ENCODE measurements around the gene CARMIL1. TPM values are rescaled to one million over a fixed set of nuclear protein-coding genes. Genes with fewer than 3 reads are reported as not detected.

Gene CARMIL1
- total RNA-seq, 1 donor from 2014 or later: 14.5 TPM

DNA sequence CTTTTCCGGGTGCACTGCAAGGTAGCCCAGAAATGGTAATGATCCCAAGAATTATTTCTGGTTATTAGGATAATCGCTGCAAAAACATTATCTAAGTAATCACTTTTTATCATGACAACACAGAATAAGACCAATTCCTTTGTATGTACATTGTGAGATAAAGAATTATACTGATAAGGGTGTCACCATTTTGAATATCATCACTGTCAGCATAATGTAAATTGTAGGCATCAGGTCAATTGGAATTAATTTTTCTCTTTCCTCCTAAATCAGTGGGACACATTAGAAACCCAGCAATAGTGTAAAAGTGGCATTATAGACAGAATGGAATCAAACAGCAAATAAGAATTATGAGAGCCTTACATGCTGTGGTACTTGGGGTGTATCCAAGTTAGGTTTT is 189.7 kb downstream of the CARMIL1 start:
- TF ChIP-seq, protein P1, sequence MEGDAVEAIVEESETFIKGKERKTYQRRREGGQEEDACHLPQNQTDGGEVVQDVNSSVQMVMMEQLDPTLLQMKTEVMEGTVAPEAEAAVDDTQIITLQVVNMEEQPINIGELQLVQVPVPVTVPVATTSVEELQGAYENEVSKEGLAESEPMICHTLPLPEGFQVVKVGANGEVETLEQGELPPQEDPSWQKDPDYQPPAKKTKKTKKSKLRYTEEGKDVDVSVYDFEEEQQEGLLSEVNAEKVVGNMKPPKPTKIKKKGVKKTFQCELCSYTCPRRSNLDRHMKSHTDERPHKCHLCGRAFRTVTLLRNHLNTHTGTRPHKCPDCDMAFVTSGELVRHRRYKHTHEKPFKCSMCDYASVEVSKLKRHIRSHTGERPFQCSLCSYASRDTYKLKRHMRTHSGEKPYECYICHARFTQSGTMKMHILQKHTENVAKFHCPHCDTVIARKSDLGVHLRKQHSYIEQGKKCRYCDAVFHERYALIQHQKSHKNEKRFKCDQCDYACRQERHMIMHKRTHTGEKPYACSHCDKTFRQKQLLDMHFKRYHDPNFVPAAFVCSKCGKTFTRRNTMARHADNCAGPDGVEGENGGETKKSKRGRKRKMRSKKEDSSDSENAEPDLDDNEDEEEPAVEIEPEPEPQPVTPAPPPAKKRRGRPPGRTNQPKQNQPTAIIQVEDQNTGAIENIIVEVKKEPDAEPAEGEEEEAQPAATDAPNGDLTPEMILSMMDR (IDR thresholded peaks at IDR 0.05): no peak
- H3K27me3 Mint-ChIP-seq (ENCODE audit: low read depth): no peaks in the 10 kb centered on the region
- peaks cover 1% of the 10 kb centered on the region for H3K36me3 Mint-ChIP-seq (ENCODE audit: low read depth)
- H3K9me3 Mint-ChIP-seq (ENCODE audit: low read depth): no peaks in the 10 kb centered on the region
- no peak for DNase-seq (ENCODE audit: low spot score)
- no peak overlapping the region for H3K4me3 Mint-ChIP-seq (ENCODE audit: unreplicated experiment)
- H3K4me1 Mint-ChIP-seq (ENCODE audit: low read depth): peaks cover 6% of the 10 kb centered on the region
- no peak overlapping the region for H3K27ac Mint-ChIP-seq (ENCODE audit: unreplicated experiment)

DNA sequence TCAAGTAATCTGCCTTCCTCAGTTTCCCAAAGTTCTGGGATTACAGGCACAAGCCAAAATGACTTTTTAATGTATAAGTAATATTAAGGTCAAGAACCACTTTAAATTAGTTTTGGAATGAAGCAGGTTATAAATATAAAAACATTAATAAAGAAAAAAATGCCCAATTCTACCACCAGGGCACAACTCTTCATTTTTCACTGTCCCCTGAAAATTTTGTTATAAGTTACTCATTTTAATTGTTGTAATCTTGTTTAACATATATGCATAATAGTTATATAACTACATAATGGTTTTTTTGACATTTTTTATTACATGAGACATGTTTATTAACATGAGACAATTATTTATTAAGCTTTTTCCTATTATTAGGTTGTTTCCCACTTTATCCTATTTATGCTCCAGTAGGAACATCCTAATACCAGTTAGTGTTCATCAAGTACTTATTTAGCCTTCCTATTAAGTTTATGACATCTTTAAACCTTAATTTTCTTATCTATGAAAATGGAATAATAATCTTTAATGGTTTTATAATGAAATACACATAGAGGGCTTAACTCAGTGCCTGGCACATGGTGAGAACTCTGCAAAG is 190.7 kb downstream of the CARMIL1 start:
- TF ChIP-seq, protein P1 (IDR thresholded peaks at IDR 0.05): peak; percentile 67
- Mint-ChIP-seq H3K4me3 (ENCODE audit: unreplicated experiment) (no peak overlapping the region), H3K36me3 (ENCODE audit: low read depth) (peaks cover 7% of the 10 kb centered on the region), H3K9me3 (ENCODE audit: low read depth) (no peaks in the 10 kb centered on the region), H3K27ac (ENCODE audit: unreplicated experiment) (no peak overlapping the region), H3K27me3 (ENCODE audit: low read depth) (no peaks in the 10 kb centered on the region), H3K4me1 (ENCODE audit: low read depth) (peaks cover 6% of the 10 kb centered on the region)
- no peak for DNase-seq (ENCODE audit: low spot score)

DNA sequence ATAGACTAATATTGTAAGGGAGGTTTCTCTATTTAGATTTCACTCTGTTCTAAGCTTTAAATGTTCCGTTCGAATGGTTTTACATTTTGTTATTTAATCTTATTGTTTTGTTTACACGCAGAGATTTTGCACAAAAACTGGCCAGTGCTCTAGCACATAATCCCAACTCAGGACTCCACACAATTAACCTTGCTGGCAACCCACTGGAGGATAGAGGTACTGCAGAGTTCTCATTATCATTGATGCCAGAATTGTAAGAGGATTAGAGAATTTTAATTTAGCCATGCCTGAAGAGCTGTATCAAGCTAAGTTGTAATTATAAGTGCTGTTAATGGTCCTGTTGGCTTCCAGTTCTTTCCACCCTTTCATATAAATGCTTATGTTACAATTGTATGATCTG is 193.1 kb downstream of the CARMIL1 start:
- Mint-ChIP-seq H3K36me3 (ENCODE audit: low read depth) (peaks cover 9% of the 10 kb centered on the region), H3K27ac (ENCODE audit: unreplicated experiment) (no peak overlapping the region), H3K9me3 (ENCODE audit: low read depth) (no peaks in the 10 kb centered on the region), H3K27me3 (ENCODE audit: low read depth) (no peaks in the 10 kb centered on the region), H3K4me3 (ENCODE audit: unreplicated experiment) (no peak overlapping the region), H3K4me1 (ENCODE audit: low read depth) (peaks cover 18% of the 10 kb centered on the region)
- TF ChIP-seq, protein P1 (IDR thresholded peaks at IDR 0.05): peak; percentile 39
- DNase-seq (ENCODE audit: low spot score): no peak

DNA sequence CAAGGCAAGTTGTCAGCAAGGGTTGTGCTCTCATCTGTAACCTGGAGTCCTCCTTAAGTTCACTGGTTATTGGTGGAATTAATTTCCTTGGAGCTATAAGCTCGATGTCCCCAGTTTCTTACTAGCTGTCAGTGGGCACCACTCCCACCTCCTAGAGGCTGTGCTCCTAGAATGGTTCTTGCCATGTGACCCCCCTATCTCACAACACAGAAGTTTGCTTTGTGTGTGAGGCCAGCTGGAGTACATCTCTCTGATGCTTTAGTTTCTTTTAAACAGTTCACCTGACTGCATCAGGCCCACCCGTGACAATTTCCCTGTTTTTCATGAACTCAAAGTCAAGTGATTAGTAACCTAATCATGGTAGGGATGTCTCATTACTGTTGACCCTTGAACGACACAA is 193.7 kb downstream of the CARMIL1 start:
- Mint-ChIP-seq H3K9me3 (ENCODE audit: low read depth) (no peaks in the 10 kb centered on the region), H3K27ac (ENCODE audit: unreplicated experiment) (no peak overlapping the region), H3K36me3 (ENCODE audit: low read depth) (peaks cover 9% of the 10 kb centered on the region), H3K27me3 (ENCODE audit: low read depth) (no peaks in the 10 kb centered on the region), H3K4me1 (ENCODE audit: low read depth) (peaks cover 19% of the 10 kb centered on the region), H3K4me3 (ENCODE audit: unreplicated experiment) (no peak overlapping the region)
- DNase-seq (ENCODE audit: low spot score): no peak
- TF ChIP-seq, protein P1 (IDR thresholded peaks at IDR 0.05): no peak

DNA sequence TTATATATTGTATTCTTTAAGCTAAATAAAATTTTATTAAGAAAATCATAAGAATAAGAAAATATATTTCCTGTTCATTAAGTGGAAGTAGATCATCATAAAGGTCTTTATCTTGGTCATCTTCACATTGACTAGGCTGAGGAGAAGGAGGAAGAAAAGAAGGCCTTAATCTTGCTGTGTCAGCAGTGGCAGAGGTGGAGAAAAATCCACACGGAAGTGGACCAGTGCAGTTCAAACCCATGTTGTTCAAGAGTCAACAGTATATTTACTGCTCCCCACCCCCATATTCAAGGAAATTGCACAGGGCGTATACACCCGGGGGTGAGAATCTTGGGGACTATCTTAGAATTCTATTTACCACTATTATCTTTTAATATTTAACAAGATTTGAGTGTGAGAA is 194.3 kb downstream of the CARMIL1 start:
- H3K27ac Mint-ChIP-seq (ENCODE audit: unreplicated experiment): no peak overlapping the region
- H3K4me3 Mint-ChIP-seq (ENCODE audit: unreplicated experiment): no peak overlapping the region
- H3K4me1 Mint-ChIP-seq (ENCODE audit: low read depth): peaks cover 19% of the 10 kb centered on the region
- H3K9me3 Mint-ChIP-seq (ENCODE audit: low read depth): no peaks in the 10 kb centered on the region
- H3K27me3 Mint-ChIP-seq (ENCODE audit: low read depth): no peaks in the 10 kb centered on the region
- DNase-seq (ENCODE audit: low spot score): no peak
- H3K36me3 Mint-ChIP-seq (ENCODE audit: low read depth): peaks cover 9% of the 10 kb centered on the region
- TF ChIP-seq, protein P1 (IDR thresholded peaks at IDR 0.05): no peak

All from chondrocyte (in vitro differentiated cells).